ENCODE measurements around the gene ZNF197. TPM values are rescaled to one million over a fixed set of nuclear protein-coding genes. Genes with fewer than 3 reads are reported as not detected.

ZNF197 gene
- total and polyA plus RNA-seq, 10 of the 15 experiments (the other 5 are each of a cell fraction or from before 2014, with no cell fraction given): 3.2 to 16.6 (median 9.7) TPM

GRCh38 chr3:44596621-44597020, 28.2 kb upstream of the ZNF197 start:
- Histone ChIP-seq H3K27me3 (replicated peaks in 1 of 2; ENCODE audit: control insufficient read depth in 2 of 2, insufficient read depth in 2 of 2, low read length in 1 of 2) (no peaks in the 10 kb centered on the region), H3K9me3 (replicated peaks; ENCODE audit: control insufficient read depth, insufficient read depth, low read length) (no peaks in the 10 kb centered on the region; the same call in 2 of the 3 replicates), H3K4me2 (ENCODE audit: control insufficient read depth, insufficient read depth) (no peak overlapping the region), H3K36me3 (ENCODE audit: control insufficient read depth in 2 of 2, insufficient read depth in 2 of 2, low read length in 1 of 2) (no peaks in the 10 kb centered on the region), H4K20me1 (ENCODE audit: control insufficient read depth, insufficient read depth) (no peaks in the 10 kb centered on the region), H3K9ac (ENCODE audit: control insufficient read depth, insufficient read depth, low read length) (no peak overlapping the region), H3K27ac (ENCODE audit: control insufficient read depth, insufficient read depth) (no peak overlapping the region), H3K4me1 (ENCODE audit: control insufficient read depth, insufficient read depth, low read length) (no peaks in the 10 kb centered on the region), H2AFZ (ENCODE audit: control insufficient read depth, low read depth, low read length) (no peak overlapping the region), H3K79me2 (ENCODE audit: control insufficient read depth, insufficient read depth, low read length) (no peaks in the 10 kb centered on the region), H3K4me3 (no peak overlapping the region)
- CTCF ChIA-PET: no interaction called here
- in situ Hi-C loops (cut with MboI) (no loop called here), intact Hi-C loops (cut with micrococcal nuclease; ENCODE audit: unreplicated experiment) (no loop called here)
- POLR2A ChIA-PET: no interaction called here
- no TSS peak for BruUV-seq (replicated peaks)
- SMC1A ChIA-PET (ENCODE audit: uncharacterized antibody, unreplicated experiment): no interaction called here
- no peak for TF ChIP-seq SUZ12 (IDR thresholded peaks at IDR 0.05; ENCODE audit: unreplicated experiment)
- no peak for TF ChIP-seq CBFB (IDR thresholded peaks at IDR 0.05; ENCODE audit: low read depth)
- no peak for TF ChIP-seq FOXM1 (IDR thresholded peaks at IDR 0.05; ENCODE audit: low read depth, low read length)
- no peak for TF ChIP-seq ZSCAN29 (IDR thresholded peaks at IDR 0.05)
- TF ChIP-seq ATF7 (IDR thresholded peaks at IDR 0.05; ENCODE audit: low read depth): no peak
- TF ChIP-seq STAT3 (IDR thresholded peaks at IDR 0.05; ENCODE audit: low read depth, low read length): no peak
- no peak for TF ChIP-seq ZZZ3 (IDR thresholded peaks at IDR 0.05; ENCODE audit: control insufficient read depth, insufficient read length, low read depth)
- TF ChIP-seq JUND (IDR thresholded peaks at IDR 0.05; ENCODE audit: low read depth, low read length): no peak
- TF ChIP-seq TCF12 (IDR thresholded peaks at IDR 0.05; ENCODE audit: low read depth, low read length): no peak
- no peak for TF ChIP-seq RBBP5 (conservative IDR thresholded peaks at IDR 0.05)
- TF ChIP-seq KLF5 (IDR thresholded peaks at IDR 0.05; ENCODE audit: partially characterized antibody): no peak
- no peak for TF ChIP-seq RAD21 (IDR thresholded peaks at IDR 0.05; ENCODE audit: insufficient read depth, low read depth, low read length)
- no peak for FAIRE-seq
- 0% methylated on average over 1 of the region's 1 CpG for WGBS (ENCODE audit: insufficient coverage, insufficient replicate concordance, low lambda C conversion rate, missing lambda C conversion rate)
- RAD21 ChIA-PET (ENCODE audit: unreplicated experiment): no interaction called here
- DNase-seq (ENCODE audit: low read depth, low spot score): no peak
- no peak for ATAC-seq

All from GM12878 (cell line).